Measurements from ENCODE around the gene CLSTN2.

The CLSTN2 gene

GRCh38 chr3:140023616-140024530 lies 88.9 kb downstream of the CLSTN2 start:
- H3K4me3 Mint-ChIP-seq: no peak overlapping the region
- no peaks in the 10 kb centered on the region for H3K36me3 Mint-ChIP-seq (ENCODE audit: low read depth)
- DNase-seq (ENCODE audit: low spot score): no peak
- H3K27me3 Mint-ChIP-seq (ENCODE audit: low read depth): no peaks in the 10 kb centered on the region
- no peaks in the 10 kb centered on the region for H3K4me1 Mint-ChIP-seq (ENCODE audit: low read depth)
- no peaks in the 10 kb centered on the region for H3K9me3 Mint-ChIP-seq
- no peak overlapping the region for H3K27ac Mint-ChIP-seq

- H3K9me3 Mint-ChIP-seq: no peaks in the 10 kb centered on the region
These were observed 96.2 kb downstream of the CLSTN2 start for GRCh38 chr3:140031170-140031569.

GRCh38 chr3:140034058-140034457 lies 99.1 kb downstream of the CLSTN2 start:
- H3K36me3 Mint-ChIP-seq (ENCODE audit: low read depth): no peaks in the 10 kb centered on the region
- H3K4me1 Mint-ChIP-seq (ENCODE audit: low read depth): no peaks in the 10 kb centered on the region
- H3K4me3 Mint-ChIP-seq: no peak overlapping the region
- H3K27me3 Mint-ChIP-seq (ENCODE audit: low read depth): no peaks in the 10 kb centered on the region
- no peak overlapping the region for H3K27ac Mint-ChIP-seq
- DNase-seq (ENCODE audit: low spot score): no peak
- H3K9me3 Mint-ChIP-seq: no peaks in the 10 kb centered on the region

More at GRCh38 chr3:140031170-140031569, 96.2 kb downstream of the CLSTN2 start:
- Mint-ChIP-seq H3K27me3 (ENCODE audit: low read depth) (no peaks in the 10 kb centered on the region), H3K4me3 (no peak overlapping the region), H3K36me3 (ENCODE audit: low read depth) (no peaks in the 10 kb centered on the region), H3K27ac (no peak overlapping the region), H3K4me1 (ENCODE audit: low read depth) (no peaks in the 10 kb centered on the region)
- no peak for DNase-seq (ENCODE audit: low spot score)

GRCh38 chr3:140035871-140036270 lies 100.9 kb downstream of the CLSTN2 start:
- no peaks in the 10 kb centered on the region for H3K9me3 Mint-ChIP-seq
- H3K27me3 Mint-ChIP-seq (ENCODE audit: low read depth): no peaks in the 10 kb centered on the region
- no peak overlapping the region for H3K27ac Mint-ChIP-seq
- H3K36me3 Mint-ChIP-seq (ENCODE audit: low read depth): no peaks in the 10 kb centered on the region
- DNase-seq (ENCODE audit: low spot score): no peak
- no peak overlapping the region for H3K4me3 Mint-ChIP-seq
- no peaks in the 10 kb centered on the region for H3K4me1 Mint-ChIP-seq (ENCODE audit: low read depth)

GRCh38 chr3:140050396-140050795 lies 115.4 kb downstream of the CLSTN2 start:
- DNase-seq (ENCODE audit: low spot score): no peak
- Mint-ChIP-seq H3K4me1 (ENCODE audit: low read depth) (no peaks in the 10 kb centered on the region), H3K27ac (no peak overlapping the region), H3K36me3 (ENCODE audit: low read depth) (no peaks in the 10 kb centered on the region), H3K4me3 (no peak overlapping the region), H3K9me3 (no peaks in the 10 kb centered on the region), H3K27me3 (ENCODE audit: low read depth) (no peaks in the 10 kb centered on the region)

GRCh38 chr3:140051019-140051957 lies 116.3 kb downstream of the CLSTN2 start:
- no peak for DNase-seq (ENCODE audit: low spot score)
- H3K9me3 Mint-ChIP-seq: no peaks in the 10 kb centered on the region
- H3K4me3 Mint-ChIP-seq: no peak overlapping the region
- H3K36me3 Mint-ChIP-seq (ENCODE audit: low read depth): no peaks in the 10 kb centered on the region
- no peaks in the 10 kb centered on the region for H3K4me1 Mint-ChIP-seq (ENCODE audit: low read depth)
- H3K27ac Mint-ChIP-seq: no peak overlapping the region
- H3K27me3 Mint-ChIP-seq (ENCODE audit: low read depth): no peaks in the 10 kb centered on the region

- Mint-ChIP-seq H3K36me3 (ENCODE audit: low read depth) (no peaks in the 10 kb centered on the region), H3K27me3 (ENCODE audit: low read depth) (no peaks in the 10 kb centered on the region), H3K4me1 (ENCODE audit: low read depth) (no peaks in the 10 kb centered on the region), H3K9me3 (no peaks in the 10 kb centered on the region), H3K27ac (no peak overlapping the region), H3K4me3 (no peak overlapping the region)
- no peak for DNase-seq (ENCODE audit: low spot score)
These were observed 118.1 kb downstream of the CLSTN2 start for GRCh38 chr3:140052771-140053702.

- H3K4me1 Mint-ChIP-seq (ENCODE audit: low read depth): no peaks in the 10 kb centered on the region
- no peaks in the 10 kb centered on the region for H3K9me3 Mint-ChIP-seq
- no peak overlapping the region for H3K4me3 Mint-ChIP-seq
- no peak overlapping the region for H3K27ac Mint-ChIP-seq
- no peak for DNase-seq (ENCODE audit: low spot score)
- H3K27me3 Mint-ChIP-seq (ENCODE audit: low read depth): no peaks in the 10 kb centered on the region
- H3K36me3 Mint-ChIP-seq (ENCODE audit: low read depth): no peaks in the 10 kb centered on the region
These were observed 118.8 kb downstream of the CLSTN2 start for GRCh38 chr3:140053794-140054193.

GRCh38 chr3:140055092-140055791 lies 120.3 kb downstream of the CLSTN2 start:
- H3K27ac Mint-ChIP-seq: no peak overlapping the region
- H3K4me1 Mint-ChIP-seq (ENCODE audit: low read depth): no peaks in the 10 kb centered on the region
- no peak overlapping the region for H3K4me3 Mint-ChIP-seq
- H3K9me3 Mint-ChIP-seq: no peaks in the 10 kb centered on the region
- H3K36me3 Mint-ChIP-seq (ENCODE audit: low read depth): no peaks in the 10 kb centered on the region
- no peaks in the 10 kb centered on the region for H3K27me3 Mint-ChIP-seq (ENCODE audit: low read depth)
- DNase-seq (ENCODE audit: low spot score): no peak

- Mint-ChIP-seq H3K4me3 (no peak overlapping the region), H3K27ac (no peak overlapping the region), H3K4me1 (ENCODE audit: low read depth) (no peaks in the 10 kb centered on the region), H3K27me3 (ENCODE audit: low read depth) (no peaks in the 10 kb centered on the region), H3K9me3 (no peaks in the 10 kb centered on the region), H3K36me3 (ENCODE audit: low read depth) (no peaks in the 10 kb centered on the region)
- no peak for DNase-seq (ENCODE audit: low spot score)
These were observed 121.1 kb downstream of the CLSTN2 start for GRCh38 chr3:140056047-140056446.

GRCh38 chr3:140061211-140061610 lies 126.2 kb downstream of the CLSTN2 start:
- peaks cover 3% of the 10 kb centered on the region for H3K27me3 Mint-ChIP-seq (ENCODE audit: low read depth)
- no peak for DNase-seq (ENCODE audit: low spot score)
- H3K9me3 Mint-ChIP-seq: no peaks in the 10 kb centered on the region
- H3K36me3 Mint-ChIP-seq (ENCODE audit: low read depth): no peaks in the 10 kb centered on the region
- H3K4me3 Mint-ChIP-seq: no peak overlapping the region
- no peaks in the 10 kb centered on the region for H3K4me1 Mint-ChIP-seq (ENCODE audit: low read depth)
- no peak overlapping the region for H3K27ac Mint-ChIP-seq

GRCh38 chr3:140062461-140062860 lies 127.5 kb downstream of the CLSTN2 start:
- Mint-ChIP-seq H3K27me3 (ENCODE audit: low read depth) (peaks cover 3% of the 10 kb centered on the region), H3K4me1 (ENCODE audit: low read depth) (no peaks in the 10 kb centered on the region), H3K36me3 (ENCODE audit: low read depth) (no peaks in the 10 kb centered on the region), H3K9me3 (no peaks in the 10 kb centered on the region), H3K4me3 (no peak overlapping the region), H3K27ac (no peak overlapping the region)
- no peak for DNase-seq (ENCODE audit: low spot score)

- no peak overlapping the region for H3K4me3 Mint-ChIP-seq
These were observed 132.5 kb downstream of the CLSTN2 start for GRCh38 chr3:140067487-140067886.

More at GRCh38 chr3:140067487-140067886, 132.5 kb downstream of the CLSTN2 start:
- H3K27ac Mint-ChIP-seq: no peak overlapping the region
- no peaks in the 10 kb centered on the region for H3K9me3 Mint-ChIP-seq
- H3K27me3 Mint-ChIP-seq (ENCODE audit: low read depth): peaks cover 3% of the 10 kb centered on the region
- no peaks in the 10 kb centered on the region for H3K36me3 Mint-ChIP-seq (ENCODE audit: low read depth)
- no peaks in the 10 kb centered on the region for H3K4me1 Mint-ChIP-seq (ENCODE audit: low read depth)
- DNase-seq (ENCODE audit: low spot score): no peak
